ENCODE results near the gene CMTM8.

CMTM8 gene

GRCh38 chr3:32281570-32282106, 43.2 kb downstream of the CMTM8 start:
- no peak for DNase-seq

DNA sequence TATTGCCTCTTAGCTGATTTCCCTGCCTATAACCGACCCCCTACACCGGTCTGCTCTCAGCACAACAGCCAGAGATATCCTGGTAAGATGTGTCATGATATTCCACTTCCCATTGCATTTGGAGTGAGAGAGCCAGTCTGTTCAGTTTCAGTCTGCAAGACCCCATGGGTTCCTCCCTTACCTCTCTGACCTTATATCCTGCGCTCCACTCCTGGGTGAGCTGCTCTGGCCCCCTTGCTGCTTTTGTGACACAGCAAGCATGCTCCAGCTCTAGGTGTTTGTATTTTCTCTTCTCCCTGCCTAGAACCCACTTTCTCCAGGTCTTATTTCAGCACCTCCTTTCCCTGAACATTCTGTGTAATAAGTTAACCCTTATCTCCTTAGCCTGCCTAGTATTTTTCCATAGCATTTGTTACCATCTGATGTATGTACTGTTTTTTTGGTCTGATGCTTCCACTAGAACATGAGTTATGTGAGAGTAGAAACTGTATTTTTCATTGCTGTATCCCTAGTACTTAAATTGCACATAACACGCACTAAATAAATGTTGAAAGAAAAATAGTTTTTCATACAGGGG, 44.2 kb downstream of the CMTM8 start:
- no peak for DNase-seq

GRCh38 chr3:32283304-32283703, 44.8 kb downstream of the CMTM8 start:
- no peak for DNase-seq

DNA sequence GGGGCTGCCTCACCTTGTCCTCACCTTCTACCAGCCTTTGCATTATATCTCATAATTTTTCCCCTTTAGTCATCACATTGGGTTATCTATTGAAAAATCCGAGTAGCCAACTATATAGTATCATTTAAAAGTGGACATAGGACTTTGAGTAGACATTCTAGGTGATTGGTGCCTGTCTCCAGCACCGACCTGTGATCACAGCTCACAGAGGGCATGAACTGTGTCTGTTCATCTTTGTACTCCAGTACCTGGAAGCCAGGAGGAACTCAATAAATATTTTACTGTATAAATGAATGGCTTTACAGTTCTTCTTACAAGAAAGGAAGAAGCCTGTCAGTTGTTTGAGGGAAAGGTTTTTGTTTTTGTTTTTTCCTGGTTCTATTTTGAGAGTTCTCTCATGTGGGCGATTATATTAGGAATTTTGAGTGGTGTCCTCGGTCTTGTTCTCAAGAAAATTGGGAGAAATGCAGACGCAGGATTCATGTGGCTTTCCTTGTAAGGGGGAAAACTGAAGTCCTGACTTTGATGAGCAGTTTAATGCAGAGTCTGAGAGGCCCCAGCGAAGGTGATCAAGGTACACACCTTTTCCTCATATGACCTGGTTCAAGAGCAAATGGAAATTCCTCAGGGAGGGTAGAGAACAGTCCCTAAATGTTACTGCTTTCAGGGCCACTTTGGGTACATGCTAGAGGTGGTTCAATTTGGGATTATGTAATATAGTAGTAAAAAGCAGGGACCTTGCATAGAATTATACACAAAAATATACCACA, 46.1 kb downstream of the CMTM8 start:
- no peak for DNase-seq

GRCh38 chr3:32285891-32286290, 47.4 kb downstream of the CMTM8 start:
- DNase-seq: no peak

DNA sequence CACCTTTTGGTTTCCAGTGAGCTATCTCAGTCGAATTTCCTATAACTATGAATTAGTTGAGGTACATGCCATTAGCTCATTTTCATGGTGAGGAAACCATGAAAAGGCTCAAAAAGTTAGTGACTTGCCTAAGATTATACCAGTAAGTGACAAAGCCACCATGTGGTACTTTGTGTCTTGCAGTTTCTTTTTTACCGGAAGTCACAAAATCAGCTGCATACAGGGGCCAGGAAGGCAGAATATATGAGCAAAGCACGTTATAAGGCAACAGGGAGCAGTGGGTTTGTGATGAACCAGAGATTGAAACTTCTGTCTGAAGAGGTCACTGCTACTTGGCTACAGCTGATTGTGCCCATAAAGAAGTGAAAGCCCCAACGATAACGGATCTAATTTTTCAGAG, 50.3 kb downstream of the CMTM8 start:
- peak; percentile 50 for DNase-seq

DNA sequence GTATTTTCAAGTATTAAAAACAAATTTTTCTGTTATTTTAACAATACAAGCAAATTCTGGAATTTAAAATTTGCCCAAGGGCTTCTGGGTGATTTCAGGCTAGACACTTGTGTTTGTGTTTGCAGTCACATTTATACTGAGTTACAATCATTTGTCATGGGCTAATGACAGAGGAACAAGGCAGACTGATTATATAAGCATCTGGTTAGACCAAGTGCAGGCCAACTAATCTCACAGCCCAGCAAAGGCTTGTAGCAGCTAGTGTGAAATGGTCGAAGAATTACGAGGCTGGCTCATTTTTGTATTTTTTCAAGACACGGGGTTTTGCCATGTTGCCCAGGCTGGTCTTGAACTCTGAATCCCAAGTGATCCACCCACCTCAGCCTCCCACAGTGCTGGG, 52.1 kb downstream of the CMTM8 start:
- no peak for DNase-seq

- no peak for DNase-seq
Measured at GRCh38 chr3:32292085-32292796, 53.8 kb downstream of the CMTM8 start.

DNA sequence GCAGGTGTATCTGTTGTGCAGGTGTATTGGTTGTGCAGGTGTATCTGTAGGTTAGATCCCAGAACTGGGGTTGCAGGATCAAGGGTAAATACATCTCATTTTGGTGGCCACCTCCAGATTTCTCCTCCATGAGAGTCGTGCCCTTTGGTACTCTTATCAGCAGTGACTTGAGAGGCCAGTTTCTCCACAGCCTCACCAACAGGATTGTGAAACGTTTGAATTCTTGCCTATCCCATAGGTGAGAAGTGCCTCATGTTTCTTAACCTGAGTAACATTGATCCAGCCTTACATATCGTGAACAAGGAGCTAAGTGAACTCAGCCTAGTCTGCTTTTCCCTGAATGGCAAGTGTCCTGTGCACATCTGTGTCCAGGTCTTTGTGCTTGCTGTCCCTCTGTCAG, 55.4 kb downstream of the CMTM8 start:
- DNase-seq: no peak

- peak; percentile 64 for DNase-seq
Measured at GRCh38 chr3:32296251-32297204, 58.0 kb downstream of the CMTM8 start.

- peak; percentile 54 for DNase-seq
Measured at GRCh38 chr3:32297366-32297765, 58.9 kb downstream of the CMTM8 start.

DNA sequence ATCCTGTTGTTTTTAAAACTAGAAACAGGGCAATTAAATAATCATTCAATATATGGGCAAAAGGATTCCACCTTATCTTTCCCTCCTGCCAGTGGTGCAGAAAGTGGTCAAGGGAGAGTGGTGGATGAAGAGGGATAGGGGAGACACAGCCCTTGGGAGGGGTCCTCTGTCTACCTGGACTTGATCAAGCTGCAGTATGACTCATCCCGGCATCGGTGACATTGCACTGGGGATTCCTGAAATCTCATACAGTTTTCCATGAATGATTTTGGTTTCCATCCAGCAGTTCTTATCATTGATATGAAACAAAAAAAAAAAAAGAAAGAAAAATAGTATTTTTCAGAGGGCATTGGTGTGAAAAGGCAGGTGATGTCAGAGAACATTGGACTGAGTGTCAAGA, 62.9 kb downstream of the CMTM8 start:
- DNase-seq: no peak

GRCh38 chr3:32302601-32303398, 64.3 kb downstream of the CMTM8 start:
- no peak for DNase-seq

DNA sequence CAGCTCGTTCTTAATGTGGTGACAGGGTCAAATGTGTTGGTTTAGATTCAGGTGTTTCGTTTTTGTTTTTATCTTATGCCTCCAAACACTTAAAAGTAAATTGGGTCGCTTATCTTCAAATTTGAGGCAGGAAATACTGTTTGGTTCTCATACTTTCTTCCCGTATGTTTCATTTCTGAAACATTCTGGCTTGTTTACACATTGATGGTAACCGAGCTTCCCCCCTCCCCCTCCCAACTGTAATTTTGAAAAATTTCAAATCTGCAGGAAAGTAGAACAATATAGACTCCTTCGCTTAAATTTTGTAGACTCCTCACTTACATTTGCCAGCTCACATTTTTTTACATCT, 64.9 kb downstream of the CMTM8 start:
- DNase-seq: peak; percentile 65

DNA sequence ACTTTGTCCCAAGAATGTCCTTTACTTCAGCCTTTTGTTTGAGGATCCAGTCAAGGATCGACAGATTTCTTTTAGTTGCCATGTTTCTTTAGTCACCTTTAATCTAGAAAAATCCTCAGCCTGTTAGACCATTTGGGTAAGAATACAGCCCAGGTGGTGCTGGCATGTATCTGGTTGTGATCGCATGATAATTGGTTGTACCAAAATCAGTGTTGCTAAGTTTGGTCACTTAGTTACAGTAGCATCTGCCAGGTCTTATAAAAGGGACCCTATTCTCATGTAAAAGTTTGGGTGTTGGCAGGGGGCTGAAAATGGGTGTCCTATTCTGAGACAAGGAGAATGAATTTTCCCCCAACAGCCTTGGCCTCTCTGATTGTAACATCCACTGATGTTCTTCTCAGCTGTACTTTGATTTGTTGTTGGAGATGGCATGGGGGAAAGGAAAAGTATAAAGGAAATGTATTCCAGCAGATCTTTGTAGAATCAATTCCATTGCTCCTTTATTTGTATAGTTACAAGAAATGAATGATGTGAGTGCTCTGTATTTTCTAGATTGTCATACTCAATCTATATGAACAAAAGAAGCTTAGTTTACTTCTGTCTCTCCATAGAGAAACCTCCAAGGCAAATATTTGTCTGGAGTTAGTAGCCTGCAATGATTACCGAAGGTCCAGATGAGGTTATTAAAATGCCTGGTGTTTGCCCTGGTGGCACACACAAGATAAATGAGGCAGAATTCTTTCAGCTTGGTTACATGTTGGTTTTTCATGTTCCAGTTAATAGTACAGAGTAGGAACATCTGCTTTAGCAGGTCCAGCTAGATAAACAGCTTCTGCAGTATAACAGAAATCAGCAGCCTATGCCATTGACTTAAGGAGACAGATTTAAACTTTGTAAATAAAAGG, 65.7 kb downstream of the CMTM8 start:
- no peak for DNase-seq

- no peak for DNase-seq
Measured at GRCh38 chr3:32305361-32305876, 66.9 kb downstream of the CMTM8 start.

DNA sequence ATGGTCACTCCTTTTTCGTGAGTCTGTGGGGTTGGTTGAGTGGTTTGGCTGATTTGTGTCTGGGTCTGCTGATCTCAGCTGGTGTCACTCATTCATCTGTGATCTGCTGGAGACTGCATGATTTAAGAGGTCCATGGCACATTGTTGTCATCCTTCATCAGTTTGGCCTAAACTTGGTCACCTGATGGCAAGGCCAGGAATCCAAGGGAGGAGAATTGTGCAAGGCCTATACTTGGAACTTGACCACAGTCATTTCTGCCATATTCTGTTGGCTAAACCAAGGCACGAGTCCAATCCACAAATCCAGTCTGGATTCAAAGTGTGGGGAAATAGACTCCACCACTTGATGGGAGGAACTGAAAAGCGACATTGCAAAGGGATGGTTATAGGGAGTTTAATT, 67.6 kb downstream of the CMTM8 start:
- no peak for DNase-seq

DNA sequence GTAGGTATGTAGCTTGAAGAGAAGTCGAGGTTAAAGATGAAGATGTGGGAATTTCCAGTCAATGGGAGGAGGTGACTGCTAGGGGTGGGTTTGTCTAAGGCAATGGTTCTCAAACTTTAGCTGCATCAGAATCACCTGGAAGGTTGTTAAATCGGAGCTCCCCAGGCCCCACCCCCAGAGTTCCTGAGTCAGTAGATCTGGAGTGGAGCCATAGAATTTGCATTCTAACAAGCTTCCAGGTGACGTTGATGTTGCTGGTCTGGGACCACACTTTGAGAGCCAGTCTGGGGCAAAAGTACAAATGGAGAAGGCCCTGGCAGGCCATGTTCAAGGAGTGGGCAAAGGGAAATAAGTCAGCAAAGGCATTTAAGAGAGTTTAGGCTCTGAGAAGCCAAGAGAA, 69.1 kb downstream of the CMTM8 start:
- no peak for DNase-seq

DNA sequence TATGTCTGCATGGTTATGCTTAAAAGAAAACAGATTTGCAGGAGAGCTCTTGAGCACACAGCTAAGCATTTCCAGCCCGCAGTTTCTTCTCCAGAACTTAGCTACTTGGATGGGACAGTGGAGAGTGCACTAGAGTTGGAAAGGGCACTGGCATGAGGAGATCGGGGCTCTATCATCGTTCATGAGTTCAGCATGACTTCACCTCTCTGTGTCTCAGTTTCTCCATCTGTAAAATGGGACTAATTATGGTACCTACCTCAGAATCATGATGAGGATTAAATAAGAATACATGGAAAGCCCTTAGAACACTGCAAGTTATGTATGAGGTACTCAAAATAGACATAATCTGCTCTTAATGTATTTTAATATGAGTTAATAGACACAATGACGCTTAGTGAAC, 69.9 kb downstream of the CMTM8 start:
- DNase-seq: no peak

DNA sequence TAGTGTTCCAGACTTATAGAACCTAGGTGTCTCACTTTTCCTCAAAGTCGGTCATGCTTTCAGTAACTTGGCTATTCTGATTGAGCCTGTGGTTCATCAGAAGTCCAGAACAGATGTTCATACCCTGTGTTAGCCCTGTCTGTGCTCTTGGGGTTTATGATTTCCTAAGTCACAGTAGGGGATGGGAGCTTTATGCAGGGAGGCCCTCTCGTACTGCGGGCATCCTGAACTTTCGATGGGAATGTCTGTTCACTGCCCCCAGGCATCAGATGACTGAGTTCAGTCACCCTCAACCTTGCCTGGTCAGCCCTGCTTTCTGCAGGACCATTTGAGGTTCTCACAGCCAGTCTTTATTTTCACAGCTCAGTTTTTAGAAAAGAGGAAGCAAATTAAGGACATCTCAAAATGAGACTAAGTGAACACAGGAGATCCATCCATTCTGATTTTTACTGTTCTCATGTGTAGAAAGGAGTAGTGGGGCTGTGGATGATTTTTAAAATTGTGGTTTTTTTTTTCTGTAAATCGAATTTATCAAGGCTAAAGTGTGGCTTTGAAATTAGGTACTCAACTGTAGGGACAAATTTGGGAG, 71.3 kb downstream of the CMTM8 start:
- no peak for DNase-seq
